Activated CD8-positive, alpha-beta memory T cell treated with anti-CD3 and anti-CD28 coated beads, Interleukin-2, amount 50 U/mL, for 48 hours (primary cell): ENCODE measurements around the gene MYPOP.
"Not testable (repeated sequence)": the region's sequence is repeated elsewhere in the genome, so short reads cannot be mapped to it uniquely, and the experiment has no call there.

Experiments used
- DNase-seq: peaks from one replicate; pipeline ENCODE4 v3.0.0-alpha.2; 2020

Gene MYPOP

GRCh38 chr19:45905011-45905410, 2.6 kb upstream of the MYPOP start:
- DNase-seq = no peak

GRCh38 chr19:45902651-45903625, 525 bp upstream of the MYPOP start:
- DNase-seq = peak; percentile 100

GRCh38 chr19:45901432-45901911, 941 bp downstream of the MYPOP start:
- DNase-seq = peak; percentile 72

GRCh38 chr19:45900738-45901431, 1.5 kb downstream of the MYPOP start:
- DNase-seq = no peak

GRCh38 chr19:45899919-45900589, 2.4 kb downstream of the MYPOP start:
- no peak for DNase-seq

GRCh38 chr19:45899253-45899652, 3.2 kb downstream of the MYPOP start:
- DNase-seq = no peak

GRCh38 chr19:45897261-45897812, 5.1 kb downstream of the MYPOP start:
- no peak for DNase-seq

GRCh38 chr19:45895983-45896599, 6.3 kb downstream of the MYPOP start:
- not testable (repeated sequence) for DNase-seq

GRCh38 chr19:45895519-45895972, 6.9 kb downstream of the MYPOP start:
- no peak for DNase-seq

GRCh38 chr19:45890877-45891276, 11.5 kb downstream of the MYPOP start:
- DNase-seq = no peak

- no peak for DNase-seq
These were observed 13.1 kb downstream of the MYPOP start for GRCh38 chr19:45889210-45889885.

- no peak for DNase-seq
These were observed 15.2 kb downstream of the MYPOP start for GRCh38 chr19:45887200-45887710.

- peak; percentile 90 for DNase-seq
These were observed 15.8 kb downstream of the MYPOP start for GRCh38 chr19:45886427-45887199.

- peak; percentile 92 for DNase-seq
These were observed 16.6 kb downstream of the MYPOP start, which contains the start of gene IRF2BP1 for GRCh38 chr19:45885556-45886426. TSS of gene IRF2BP1 (minus strand) at chr19:45886141. CDS start at chr19:45885774, 367 bp downstream.

GRCh38 chr19:45884682-45885555, 17.5 kb downstream of the MYPOP start:
- peak; percentile 71 for DNase-seq

GRCh38 chr19:45883881-45884681, 18.3 kb downstream of the MYPOP start:
- no peak for DNase-seq

- no peak for DNase-seq
These were observed 18.9 kb downstream of the MYPOP start for GRCh38 chr19:45883586-45883880.
